Ureter (tissue), 1 donor: ENCODE data around the gene MCF2L2. TPM values are rescaled to one million over a fixed set of nuclear protein-coding genes. Genes with fewer than 3 reads are reported as not detected.
"Not testable (repeated sequence)": the region's sequence is repeated elsewhere in the genome, so short reads cannot be mapped to it uniquely, and the experiment has no call there.

ENCODE experiments used
- DNase-seq: peaks from one replicate; pipeline ENCODE4 v3.0.0-alpha.2; 2020; ENCODE audit warnings: low spot score
- total RNA-seq: library from RNA; stranded (reverse); gene quantifications from one replicate; pipeline ENCODE4 v1.2.4, GENCODE V29; 2023
- donor health status: DM: yes; HTN: yes; CAD: no.

Gene MCF2L2
- total RNA-seq, 1 donor from 2014 or later, result 3.0 TPM

- no peak for DNase-seq
Observed at GRCh38 chr3:183239046-183239445, 189.4 kb downstream of the MCF2L2 start.

GRCh38 chr3:183233966-183234365 is 194.5 kb downstream of the MCF2L2 start:
- no peak for DNase-seq

GRCh38 chr3:183230826-183231225 is 197.6 kb downstream of the MCF2L2 start:
- no peak for DNase-seq

GRCh38 chr3:183230251-183230650 is 198.2 kb downstream of the MCF2L2 start:
- not testable (repeated sequence) for DNase-seq

- no peak for DNase-seq
Observed at GRCh38 chr3:183229178-183229577, 199.2 kb downstream of the MCF2L2 start.

- DNase-seq, result no peak
Observed at GRCh38 chr3:183227586-183227985, 200.8 kb downstream of the MCF2L2 start.

GRCh38 chr3:183226333-183226890 is 202.0 kb downstream of the MCF2L2 start:
- DNase-seq, result no peak

GRCh38 chr3:183224180-183224970 is 204.0 kb downstream of the MCF2L2 start:
- DNase-seq, result no peak

- no peak for DNase-seq
Observed at GRCh38 chr3:183222631-183223235, 205.7 kb downstream of the MCF2L2 start.

- DNase-seq, result no peak
Observed at GRCh38 chr3:183220828-183221227, 207.6 kb downstream of the MCF2L2 start.

GRCh38 chr3:183218826-183219225 is 209.6 kb downstream of the MCF2L2 start:
- DNase-seq, result no peak

GRCh38 chr3:183217548-183218332 is 210.7 kb downstream of the MCF2L2 start:
- no peak for DNase-seq

GRCh38 chr3:183215591-183216202 is 212.7 kb downstream of the MCF2L2 start:
- DNase-seq, result no peak

- no peak for DNase-seq
Observed at GRCh38 chr3:183214277-183214612, 214.2 kb downstream of the MCF2L2 start.

GRCh38 chr3:183213415-183214276 is 214.8 kb downstream of the MCF2L2 start:
- no peak for DNase-seq

GRCh38 chr3:183212565-183212964 is 215.9 kb downstream of the MCF2L2 start:
- DNase-seq, result no peak

GRCh38 chr3:183212096-183212495 is 216.3 kb downstream of the MCF2L2 start:
- DNase-seq, result no peak

GRCh38 chr3:183211352-183211751 is 217.1 kb downstream of the MCF2L2 start:
- DNase-seq, result no peak

- DNase-seq, result peak; percentile 60
Observed at GRCh38 chr3:183210862-183211341, 217.5 kb downstream of the MCF2L2 start.

- DNase-seq, result no peak
Observed at GRCh38 chr3:183210341-183210740, 218.1 kb downstream of the MCF2L2 start.

- DNase-seq, result no peak
Observed at GRCh38 chr3:183208800-183209199, 219.6 kb downstream of the MCF2L2 start.
